ENCODE data around the gene TMEM117.

The TMEM117 gene

DNA sequence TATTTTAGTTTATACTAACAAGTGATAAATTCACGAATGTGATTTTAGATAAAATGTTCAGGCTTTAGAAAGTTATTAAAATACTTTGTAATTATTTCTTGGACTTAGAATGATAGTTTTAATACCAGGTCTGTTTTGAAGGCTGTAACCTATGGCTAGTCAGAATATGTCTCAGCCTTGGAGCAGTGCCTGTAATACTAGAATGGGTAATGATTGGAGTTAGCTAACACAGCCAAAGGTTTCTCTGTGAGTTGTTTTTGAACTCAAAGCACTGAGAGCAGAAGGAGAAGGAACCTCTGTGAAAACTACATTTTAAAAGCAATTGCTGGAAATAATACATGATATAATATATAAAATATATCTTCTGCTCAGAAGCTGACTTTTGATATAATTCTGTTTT is 110.1 kb downstream of the TMEM117 start:
- DNase-seq (ENCODE audit: low read depth): no peak
- no peak overlapping the region for H3K4me3 ChIP-seq (ENCODE audit: low read length)
- TF ChIP-seq, protein P1, sequence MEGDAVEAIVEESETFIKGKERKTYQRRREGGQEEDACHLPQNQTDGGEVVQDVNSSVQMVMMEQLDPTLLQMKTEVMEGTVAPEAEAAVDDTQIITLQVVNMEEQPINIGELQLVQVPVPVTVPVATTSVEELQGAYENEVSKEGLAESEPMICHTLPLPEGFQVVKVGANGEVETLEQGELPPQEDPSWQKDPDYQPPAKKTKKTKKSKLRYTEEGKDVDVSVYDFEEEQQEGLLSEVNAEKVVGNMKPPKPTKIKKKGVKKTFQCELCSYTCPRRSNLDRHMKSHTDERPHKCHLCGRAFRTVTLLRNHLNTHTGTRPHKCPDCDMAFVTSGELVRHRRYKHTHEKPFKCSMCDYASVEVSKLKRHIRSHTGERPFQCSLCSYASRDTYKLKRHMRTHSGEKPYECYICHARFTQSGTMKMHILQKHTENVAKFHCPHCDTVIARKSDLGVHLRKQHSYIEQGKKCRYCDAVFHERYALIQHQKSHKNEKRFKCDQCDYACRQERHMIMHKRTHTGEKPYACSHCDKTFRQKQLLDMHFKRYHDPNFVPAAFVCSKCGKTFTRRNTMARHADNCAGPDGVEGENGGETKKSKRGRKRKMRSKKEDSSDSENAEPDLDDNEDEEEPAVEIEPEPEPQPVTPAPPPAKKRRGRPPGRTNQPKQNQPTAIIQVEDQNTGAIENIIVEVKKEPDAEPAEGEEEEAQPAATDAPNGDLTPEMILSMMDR (conservative IDR thresholded peaks at IDR 0.05; ENCODE audit: low read depth, low read length): no peak

DNA sequence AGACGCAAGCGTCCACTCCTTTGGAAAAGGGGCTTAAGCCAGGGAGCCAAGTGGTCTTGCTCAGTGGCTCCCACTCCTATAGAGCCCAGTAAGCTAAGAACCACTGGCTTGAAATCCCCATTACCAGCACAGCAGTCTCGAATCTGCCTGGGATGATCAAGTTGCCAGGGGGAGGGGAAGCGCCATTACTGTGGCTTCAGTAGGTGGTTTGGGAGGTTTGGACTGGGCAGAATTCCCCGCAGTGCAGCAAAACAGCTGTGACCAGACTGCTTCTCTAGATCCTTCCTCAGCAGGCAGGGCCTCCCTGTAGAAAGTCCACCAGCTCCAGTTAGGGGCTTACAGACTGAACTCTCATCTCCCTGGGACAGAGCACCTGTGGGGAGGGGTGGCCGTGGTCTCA is 115.4 kb downstream of the TMEM117 start:
- TF ChIP-seq, protein P1 (conservative IDR thresholded peaks at IDR 0.05; ENCODE audit: low read depth, low read length): no peak
- DNase-seq (ENCODE audit: low read depth): no peak
- no peak overlapping the region for H3K4me3 ChIP-seq (ENCODE audit: low read length)

DNA sequence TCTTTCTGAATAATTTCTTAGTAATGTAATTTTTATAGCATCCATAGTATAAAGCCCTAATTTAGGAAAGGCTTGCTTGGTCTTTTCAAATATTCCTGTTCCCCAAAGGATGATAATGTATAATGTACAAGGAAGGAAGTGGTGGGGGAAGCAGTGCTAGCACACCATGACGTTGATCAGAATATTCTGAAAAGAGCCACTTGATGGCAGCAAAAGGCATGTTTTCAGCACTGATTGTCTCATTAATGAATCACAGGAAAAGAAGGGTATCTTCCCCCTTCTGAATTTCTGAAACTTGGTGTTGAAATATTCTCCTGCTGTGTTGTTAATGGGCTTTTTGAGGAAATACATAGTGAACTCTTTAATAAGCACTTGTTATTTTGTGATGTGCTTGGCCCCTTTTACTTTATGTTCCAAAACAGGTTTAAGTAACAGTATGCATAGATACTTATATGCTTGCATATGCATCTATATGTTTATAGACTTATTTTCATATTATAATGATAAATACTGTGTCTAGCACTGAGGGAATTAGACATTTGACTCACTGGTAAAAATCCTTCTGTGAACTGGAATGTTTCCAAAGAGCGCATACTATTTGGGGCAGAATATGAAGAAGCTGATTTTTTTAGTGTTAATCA is 122.0 kb downstream of the TMEM117 start:
- TF ChIP-seq, protein P1 (conservative IDR thresholded peaks at IDR 0.05; ENCODE audit: low read depth, low read length): peak; percentile 56
- DNase-seq (ENCODE audit: low read depth): no peak
- H3K4me3 ChIP-seq (ENCODE audit: low read length): no peak overlapping the region

DNA sequence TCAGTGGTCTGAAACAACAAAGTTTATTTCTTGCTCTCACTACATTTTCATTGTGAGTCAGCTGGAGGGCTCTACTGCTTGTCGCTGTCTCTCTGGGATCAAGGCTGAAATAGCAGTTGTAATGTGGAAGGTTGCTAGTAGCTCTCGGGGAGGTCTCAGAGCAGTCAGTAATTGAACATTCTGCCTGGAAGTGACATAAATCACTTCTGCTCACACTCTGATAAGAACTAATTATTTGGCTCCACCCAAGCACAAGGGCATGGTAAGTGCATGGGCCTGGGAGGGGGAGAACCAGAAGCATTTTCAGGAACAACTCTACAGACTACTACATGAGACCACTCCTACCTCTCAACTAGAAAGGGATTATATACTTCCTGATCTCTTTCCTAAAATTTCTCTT is 128.2 kb downstream of the TMEM117 start:
- DNase-seq (ENCODE audit: low read depth): no peak
- TF ChIP-seq, protein P1 (conservative IDR thresholded peaks at IDR 0.05; ENCODE audit: low read depth, low read length): no peak
- H3K4me3 ChIP-seq (ENCODE audit: low read length): no peak overlapping the region

DNA sequence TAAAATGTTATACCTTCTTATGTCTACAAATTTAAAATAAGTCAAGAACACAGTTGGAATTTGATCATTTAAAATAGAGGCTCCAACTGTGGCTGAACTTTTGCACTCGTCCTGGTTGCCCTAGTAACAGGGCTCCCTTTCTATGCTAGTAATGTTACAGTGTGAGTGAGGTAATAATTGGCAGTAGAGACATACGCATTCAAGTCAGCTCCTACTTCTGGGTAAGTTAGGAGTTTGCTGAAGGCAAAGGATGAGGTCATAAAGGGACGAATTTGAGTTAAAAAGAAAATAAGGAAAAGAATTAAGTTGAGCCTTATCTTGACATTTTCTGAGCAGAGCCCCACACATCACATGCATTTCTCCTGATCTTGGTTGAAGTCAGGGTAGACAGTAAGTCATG is 129.1 kb downstream of the TMEM117 start:
- TF ChIP-seq, protein P1 (conservative IDR thresholded peaks at IDR 0.05; ENCODE audit: low read depth, low read length): no peak
- DNase-seq (ENCODE audit: low read depth): peak; percentile 51
- H3K4me3 ChIP-seq (ENCODE audit: low read length): no peak overlapping the region

DNA sequence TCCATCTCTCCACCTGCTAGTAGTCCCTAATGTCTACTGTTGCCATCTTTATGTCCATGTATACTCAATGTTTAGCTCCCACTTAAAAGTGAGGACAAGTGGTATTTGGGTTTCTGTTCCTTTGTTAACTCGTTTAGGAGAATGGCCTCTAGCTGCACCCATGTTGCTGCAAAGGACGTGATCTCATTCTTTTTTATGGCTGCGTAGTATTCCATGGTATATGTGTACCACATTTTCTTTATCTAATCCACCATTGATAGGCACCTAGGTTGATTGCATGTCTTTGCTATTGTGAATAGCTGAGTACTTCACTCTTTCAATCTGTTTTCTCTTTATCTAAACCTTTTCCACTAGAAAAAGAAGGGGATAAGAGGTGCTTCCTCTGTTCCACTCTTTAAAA is 130.0 kb downstream of the TMEM117 start:
- TF ChIP-seq, protein P1 (conservative IDR thresholded peaks at IDR 0.05; ENCODE audit: low read depth, low read length): no peak
- no peak overlapping the region for H3K4me3 ChIP-seq (ENCODE audit: low read length)
- DNase-seq (ENCODE audit: low read depth): no peak

DNA sequence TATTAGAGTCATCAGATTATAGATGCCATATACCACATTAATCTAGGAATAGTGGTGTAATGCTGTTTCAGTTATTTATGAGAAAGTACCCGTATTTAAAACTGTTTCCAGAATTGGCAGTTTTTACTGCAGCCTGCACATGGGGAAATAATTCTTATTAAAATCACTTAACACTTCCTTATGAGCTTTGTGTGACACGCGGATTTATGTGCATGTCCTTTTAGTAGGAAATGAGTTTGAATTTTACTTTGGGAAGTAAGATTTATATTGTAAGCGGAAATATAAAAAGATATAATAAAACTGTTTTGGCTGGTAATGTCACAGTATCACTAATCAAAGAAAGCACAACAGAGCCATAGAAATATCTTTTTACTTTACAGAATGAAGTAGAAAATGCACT is 132.9 kb downstream of the TMEM117 start:
- TF ChIP-seq, protein P1 (conservative IDR thresholded peaks at IDR 0.05; ENCODE audit: low read depth, low read length): no peak
- DNase-seq (ENCODE audit: low read depth): no peak

More for the DNA sequence above, 132.9 kb downstream of the TMEM117 start:
- no peak overlapping the region for H3K4me3 ChIP-seq (ENCODE audit: low read length)
